NCI-H2029 treated with DMSO at 0.1 percent for 48 hours (cell line): Measurements from ENCODE around the gene ATP13A4.

ENCODE experiments used
- DNase-seq: peaks from one replicate; lab custom pipeline; 2025; lab: John Stamatoyannopoulos, UW

Gene ATP13A4

GRCh38 chr3:193554811-193555210 is at the start of gene ATP13A4:
Gene ATP13A4, minus strand, starts transcription at chr3:193554895. Its CDS starts 96 bp downstream, at chr3:193554799.
- no peak for DNase-seq

- no peak for DNase-seq
Measured at GRCh38 chr3:193599393-193599792, 44.7 kb upstream of the ATP13A4 start.

GRCh38 chr3:193598202-193598601 is 43.5 kb upstream of the ATP13A4 start:
- DNase-seq, result no peak

- DNase-seq, result no peak
Measured at GRCh38 chr3:193595939-193596487, 41.3 kb upstream of the ATP13A4 start.

GRCh38 chr3:193594946-193595689 is 40.4 kb upstream of the ATP13A4 start:
- no peak for DNase-seq

GRCh38 chr3:193593668-193594030 is 39.0 kb upstream of the ATP13A4 start:
- DNase-seq, result peak; percentile 36

- DNase-seq, result peak; percentile 95
Measured at GRCh38 chr3:193592841-193593667, 38.4 kb upstream of the ATP13A4 start, which contains the start of gene OPA1. Gene OPA1, plus strand, starts transcription at chr3:193593208. Its CDS starts 170 bp downstream, at chr3:193593378.

GRCh38 chr3:193590088-193590856 is 35.6 kb upstream of the ATP13A4 start:
- DNase-seq, result no peak

GRCh38 chr3:193589616-193590015 is 34.9 kb upstream of the ATP13A4 start:
- no peak for DNase-seq

- DNase-seq, result no peak
Measured at GRCh38 chr3:193589129-193589528, 34.4 kb upstream of the ATP13A4 start.

- no peak for DNase-seq
Measured at GRCh38 chr3:193586526-193586925, 31.8 kb upstream of the ATP13A4 start.

- no peak for DNase-seq
Measured at GRCh38 chr3:193585530-193585929, 30.8 kb upstream of the ATP13A4 start.

GRCh38 chr3:193574488-193575070 is 19.9 kb upstream of the ATP13A4 start:
- no peak for DNase-seq

GRCh38 chr3:193573403-193574191 is 18.9 kb upstream of the ATP13A4 start:
- DNase-seq, result no peak

GRCh38 chr3:193572426-193572908 is 17.8 kb upstream of the ATP13A4 start:
- peak; percentile 75 for DNase-seq

- no peak for DNase-seq
Measured at GRCh38 chr3:193569119-193569518, 14.4 kb upstream of the ATP13A4 start.

- DNase-seq, result no peak
Measured at GRCh38 chr3:193564012-193564411, 9.3 kb upstream of the ATP13A4 start.

GRCh38 chr3:193563426-193563825 is 8.7 kb upstream of the ATP13A4 start:
- DNase-seq, result no peak

- peak; percentile 77 for DNase-seq
Measured at GRCh38 chr3:193560870-193561269, 6.2 kb upstream of the ATP13A4 start.

- no peak for DNase-seq
Measured at GRCh38 chr3:193560091-193560490, 5.4 kb upstream of the ATP13A4 start.

- no peak for DNase-seq
Measured at GRCh38 chr3:193559100-193559499, 4.4 kb upstream of the ATP13A4 start.
